ENCODE measurements around the gene H1-8.
"Not testable (repeated sequence)": the region's sequence is repeated elsewhere in the genome, so short reads cannot be mapped to it uniquely, and the experiment has no call there.

The H1-8 gene

DNA sequence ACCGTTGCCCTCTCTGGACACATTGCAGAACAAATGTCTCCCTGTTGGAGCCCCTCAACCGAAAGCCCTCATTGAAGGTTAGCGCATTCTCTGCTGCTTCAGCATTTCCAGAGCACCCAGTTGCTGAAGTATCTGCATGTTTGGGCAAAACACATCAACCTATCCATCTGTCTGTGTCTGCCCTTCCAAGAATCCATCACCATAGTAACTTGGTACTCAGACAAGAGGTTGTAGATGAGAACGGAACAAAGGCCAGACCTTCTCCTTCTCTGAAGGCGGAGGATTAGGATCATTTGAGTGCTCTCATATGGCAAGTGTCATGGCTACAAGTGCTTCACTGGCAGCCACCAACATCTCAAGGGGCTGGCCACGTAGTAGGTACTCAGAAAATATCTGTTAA, 37.6 kb upstream of the H1-8 start:
- H3K4me3 ChIP-seq (ENCODE audit: low read length), result no peak overlapping the region
- no peak for TF ChIP-seq ZNF274 (IDR thresholded peaks at IDR 0.05; ENCODE audit: low read depth, low read length)

DNA sequence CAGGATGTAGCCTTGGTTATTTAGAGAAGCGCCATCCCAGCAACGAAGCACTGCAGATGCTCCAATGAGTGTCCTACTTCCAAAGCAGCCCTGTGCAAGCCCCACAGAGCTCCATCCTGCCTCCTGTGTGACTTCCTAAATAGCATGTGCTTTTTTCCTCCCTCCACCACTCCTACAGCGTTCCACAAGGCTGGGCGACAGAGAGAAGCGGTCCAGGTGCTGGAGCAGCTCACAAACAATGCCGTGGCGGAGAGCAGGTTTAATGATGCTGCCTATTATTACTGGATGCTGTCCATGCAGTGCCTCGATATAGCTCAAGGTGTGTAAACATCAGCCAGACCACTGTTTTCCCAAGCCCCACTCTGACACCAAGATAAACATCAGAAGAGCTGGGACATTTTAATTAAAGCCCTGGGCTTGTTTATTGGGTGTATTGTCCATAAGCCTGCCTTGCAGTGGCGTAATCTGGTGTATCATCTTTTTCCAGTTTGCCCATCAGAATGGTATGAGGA, 36.7 kb upstream of the H1-8 start:
- no peak for TF ChIP-seq ZNF274 (IDR thresholded peaks at IDR 0.05; ENCODE audit: low read depth, low read length)
- no peak overlapping the region for H3K4me3 ChIP-seq (ENCODE audit: low read length)

DNA sequence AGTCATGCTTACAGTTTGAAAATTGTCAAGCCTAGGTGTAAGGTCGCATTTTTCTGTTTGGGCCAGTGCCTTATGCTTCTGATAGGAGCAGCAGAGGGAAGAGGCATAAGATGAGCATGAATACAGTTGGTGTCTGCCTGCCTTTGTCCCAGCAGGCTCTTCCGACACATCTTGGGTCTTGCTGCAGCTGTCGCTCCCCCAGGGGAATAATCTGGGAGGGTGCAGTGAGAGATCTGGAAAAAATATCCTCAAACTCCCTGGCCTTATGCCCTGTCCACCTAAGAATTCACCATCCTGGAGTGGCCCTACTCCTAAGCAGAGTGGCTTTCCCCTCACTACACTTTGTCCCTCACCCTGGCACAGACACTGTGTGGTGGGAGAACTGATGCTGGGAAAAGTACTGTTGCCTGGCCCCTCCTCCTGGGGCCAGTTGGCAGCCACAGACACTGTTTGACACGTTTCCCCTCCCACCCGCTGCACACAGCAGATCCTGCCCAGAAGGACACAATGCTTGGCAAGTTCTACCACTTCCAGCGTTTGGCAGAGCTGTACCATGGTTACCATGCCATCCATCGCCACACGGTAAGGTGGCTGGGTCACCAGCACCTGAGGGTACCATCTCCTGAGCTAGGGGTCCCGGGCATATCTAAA, 35.7 kb upstream of the H1-8 start:
- TF ChIP-seq ZNF274 (IDR thresholded peaks at IDR 0.05; ENCODE audit: low read depth, low read length), result no peak
- H3K4me3 ChIP-seq (ENCODE audit: low read length), result no peak overlapping the region

DNA sequence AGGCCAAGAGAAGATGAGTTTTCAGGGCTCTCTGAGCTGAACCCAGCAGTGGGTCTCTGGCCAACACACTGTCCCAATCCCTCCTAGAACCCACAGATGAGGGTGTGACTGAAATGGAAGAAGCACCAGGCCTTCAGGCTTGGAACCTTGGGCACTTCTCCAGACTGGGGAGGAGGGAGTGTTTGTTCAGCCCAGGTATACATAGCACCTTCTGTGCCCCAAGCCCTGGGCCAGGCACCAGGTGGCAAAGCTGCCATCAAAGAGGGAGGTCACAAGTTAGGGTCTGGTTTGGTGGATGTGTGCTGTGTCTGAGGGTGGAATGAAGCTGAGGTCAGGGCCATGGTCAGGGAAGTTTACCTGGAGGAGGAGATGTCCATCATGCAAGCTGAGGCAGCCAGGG, 30.4 kb upstream of the H1-8 start:
- no peak for TF ChIP-seq ZNF274 (IDR thresholded peaks at IDR 0.05; ENCODE audit: low read depth, low read length)
- H3K4me3 ChIP-seq (ENCODE audit: low read length), result no peak overlapping the region

DNA sequence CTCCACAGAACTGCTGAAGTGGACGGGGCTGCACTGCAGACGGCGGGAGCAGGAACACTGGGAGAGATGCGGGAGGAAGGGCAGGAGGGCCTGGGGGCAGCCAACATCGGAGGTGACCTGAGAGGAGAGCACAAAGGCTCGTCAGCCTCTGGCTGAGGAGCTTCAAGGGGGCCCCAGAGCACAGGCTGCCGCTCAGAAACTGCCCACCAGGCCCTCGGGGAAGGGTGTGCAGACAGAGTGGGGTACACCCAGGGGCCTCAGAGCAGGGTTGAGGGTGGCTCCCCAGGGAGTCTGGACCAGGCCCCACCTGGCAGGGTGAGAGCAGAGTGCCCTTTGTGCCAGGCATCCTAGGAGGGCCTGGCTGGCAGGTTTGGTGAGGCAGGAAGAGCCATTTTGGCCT, 29.3 kb upstream of the H1-8 start:
- TF ChIP-seq ZNF274 (IDR thresholded peaks at IDR 0.05; ENCODE audit: low read depth, low read length), result no peak

DNA sequence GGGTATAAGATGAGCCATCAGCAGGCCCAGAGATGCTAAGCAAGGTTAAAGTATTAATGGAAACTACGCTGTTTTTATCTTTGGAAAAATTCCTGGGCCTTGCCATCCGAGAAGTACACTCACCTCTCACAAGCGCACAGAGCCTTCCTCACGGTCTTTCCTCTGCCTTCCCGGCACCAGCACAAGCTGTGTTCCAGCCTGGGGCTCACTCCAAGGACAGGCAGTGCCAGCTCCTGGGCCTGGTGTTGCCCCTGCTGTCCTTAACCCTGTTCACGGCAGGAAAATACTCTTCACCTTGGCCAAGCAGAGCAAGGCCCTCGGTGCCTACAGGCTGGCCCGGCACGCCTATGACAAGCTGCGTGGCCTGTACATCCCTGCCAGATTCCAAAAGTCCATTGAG, 28.9 kb upstream of the H1-8 start:
- no peak overlapping the region for H3K4me3 ChIP-seq (ENCODE audit: low read length)
- no peak for TF ChIP-seq ZNF274 (IDR thresholded peaks at IDR 0.05; ENCODE audit: low read depth, low read length)

More for the DNA sequence above, 29.3 kb upstream of the H1-8 start:
- no peak overlapping the region for H3K4me3 ChIP-seq (ENCODE audit: low read length)

DNA sequence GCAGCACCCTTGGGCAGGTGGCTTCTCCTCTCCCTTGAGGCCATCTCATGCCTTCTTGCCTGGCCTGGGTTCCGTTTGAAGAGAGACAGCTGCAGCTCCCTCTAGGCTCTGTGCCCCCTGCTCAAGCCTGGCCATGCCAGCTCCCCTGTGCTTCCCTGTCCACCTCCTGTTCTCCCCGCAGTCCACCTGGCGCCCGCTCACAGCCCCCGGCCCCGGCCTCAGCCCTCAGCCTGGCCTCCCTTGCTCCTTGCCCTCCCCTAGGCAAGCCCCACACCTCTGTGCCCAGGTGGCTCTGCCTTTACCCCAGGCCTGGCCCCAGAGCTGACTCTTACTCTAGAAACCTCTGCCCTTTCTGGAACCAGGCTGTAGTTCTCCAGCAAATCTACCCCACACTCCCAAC, 28.4 kb upstream of the H1-8 start:
- TF ChIP-seq ZNF274 (IDR thresholded peaks at IDR 0.05; ENCODE audit: low read depth, low read length), result no peak

DNA sequence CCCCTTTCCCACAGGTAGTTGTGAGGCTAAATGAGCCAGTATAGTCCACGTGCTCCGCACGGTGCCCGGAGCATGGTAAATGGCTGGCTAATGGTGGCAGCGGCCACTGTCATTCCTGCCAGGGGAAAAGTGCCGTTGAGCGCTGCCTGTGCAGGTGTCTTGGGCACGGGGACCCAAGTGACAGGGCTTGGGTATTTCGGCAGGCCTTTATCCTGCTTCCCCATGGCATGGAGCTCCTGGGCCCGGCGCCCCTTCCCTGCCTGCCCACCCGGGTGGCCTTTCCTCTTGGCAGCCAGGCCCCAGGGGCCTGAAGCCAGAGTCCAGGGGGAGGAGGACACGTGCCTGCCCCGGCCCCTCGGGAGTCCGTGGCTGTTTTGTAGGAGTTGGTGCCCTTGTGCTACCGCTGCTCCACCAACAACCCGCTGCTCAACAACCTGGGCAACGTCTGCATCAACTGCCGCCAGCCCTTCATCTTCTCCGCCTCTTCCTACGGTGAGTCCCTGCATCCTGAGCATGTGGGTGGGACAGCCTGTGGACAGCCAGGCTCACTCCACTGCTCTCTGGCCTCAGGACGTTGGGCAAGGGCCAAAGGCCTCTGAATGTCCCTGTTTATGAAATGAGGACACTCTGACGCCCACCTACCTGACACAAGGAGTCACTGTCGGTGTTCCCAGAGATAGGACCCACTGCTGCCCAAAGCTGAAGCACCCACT, 27.7 kb upstream of the H1-8 start:
- not testable (repeated sequence) for H3K4me3 ChIP-seq (ENCODE audit: low read length)

More for the DNA sequence above, 28.4 kb upstream of the H1-8 start:
- no peak overlapping the region for H3K4me3 ChIP-seq (ENCODE audit: low read length)

DNA sequence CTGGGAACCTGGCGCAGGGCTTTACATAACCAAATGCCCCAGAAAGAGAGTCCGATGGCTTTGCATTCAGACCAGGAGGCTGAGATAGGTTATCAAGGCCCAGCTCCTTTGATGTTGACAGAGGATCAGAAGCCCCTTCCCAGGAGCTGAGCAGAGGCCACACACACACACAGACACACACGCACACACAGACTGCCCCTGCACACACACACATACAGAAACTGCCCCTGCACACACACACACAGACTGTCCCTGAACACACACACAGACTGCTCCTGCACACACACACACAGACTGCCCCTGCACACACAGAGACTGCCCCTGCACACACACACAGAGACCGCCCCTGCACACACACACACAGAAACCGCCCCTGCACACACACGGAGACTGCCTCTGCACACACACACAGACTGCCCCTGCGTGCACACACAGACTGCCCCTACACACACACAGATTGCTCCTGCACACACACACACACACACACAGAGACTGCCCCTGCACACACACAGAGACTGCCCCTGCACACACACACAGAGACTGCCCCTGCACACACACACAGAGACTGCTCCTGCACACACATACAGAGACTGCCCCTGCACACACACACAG, 27.0 kb upstream of the H1-8 start:
- not testable (repeated sequence) for H3K4me3 ChIP-seq (ENCODE audit: low read length)

DNA sequence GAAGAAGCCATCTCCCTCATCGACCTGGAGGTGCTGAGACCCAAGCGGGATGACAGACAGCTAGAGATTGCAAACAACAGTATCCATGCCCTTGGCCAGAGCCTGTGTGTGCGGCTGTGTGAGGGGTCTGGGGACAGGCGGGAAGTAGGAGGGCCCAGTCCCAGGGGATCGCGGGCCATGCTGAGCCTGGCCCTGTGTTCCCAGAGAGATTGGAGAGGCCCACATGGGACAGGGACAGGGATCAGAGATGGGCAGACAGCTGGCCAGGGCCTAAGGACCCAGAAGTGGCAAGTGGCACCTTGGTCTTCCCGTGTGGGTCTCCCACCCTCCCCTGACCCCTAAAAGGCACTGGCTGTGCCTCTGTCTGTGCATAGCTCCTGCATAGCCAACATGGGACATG, 25.5 kb upstream of the H1-8 start:
- no peak for TF ChIP-seq ZNF274 (IDR thresholded peaks at IDR 0.05; ENCODE audit: low read depth, low read length)
- H3K4me3 ChIP-seq (ENCODE audit: low read length), result no peak overlapping the region

DNA sequence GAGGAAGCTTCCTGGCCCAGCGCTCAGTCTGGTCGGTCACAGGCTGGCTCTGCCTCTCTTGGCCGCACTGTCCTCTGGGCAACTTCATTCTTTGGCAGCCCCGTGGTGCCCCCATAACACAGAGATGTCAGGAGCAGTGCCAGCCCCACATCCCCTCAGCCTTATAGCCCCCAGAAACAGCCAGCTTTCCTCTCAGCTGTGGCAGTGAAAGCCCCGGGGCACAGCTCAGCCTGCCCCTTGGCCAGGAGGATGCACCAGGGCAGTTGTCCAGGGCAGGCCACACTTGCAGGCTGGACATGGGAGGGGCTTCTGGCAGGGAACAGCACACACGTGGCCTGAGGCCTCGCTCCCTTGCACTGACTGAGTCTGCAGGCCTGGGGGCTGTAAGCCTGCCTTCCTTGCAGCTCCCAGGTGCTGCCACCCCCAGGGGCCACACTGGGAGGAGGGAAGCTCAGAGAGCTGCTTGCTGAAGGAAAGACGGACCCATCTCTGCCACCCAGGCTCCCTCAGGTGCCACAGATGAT, 24.9 kb upstream of the H1-8 start:
- TF ChIP-seq ZNF274 (IDR thresholded peaks at IDR 0.05; ENCODE audit: low read depth, low read length), result no peak
- no peak overlapping the region for H3K4me3 ChIP-seq (ENCODE audit: low read length)

DNA sequence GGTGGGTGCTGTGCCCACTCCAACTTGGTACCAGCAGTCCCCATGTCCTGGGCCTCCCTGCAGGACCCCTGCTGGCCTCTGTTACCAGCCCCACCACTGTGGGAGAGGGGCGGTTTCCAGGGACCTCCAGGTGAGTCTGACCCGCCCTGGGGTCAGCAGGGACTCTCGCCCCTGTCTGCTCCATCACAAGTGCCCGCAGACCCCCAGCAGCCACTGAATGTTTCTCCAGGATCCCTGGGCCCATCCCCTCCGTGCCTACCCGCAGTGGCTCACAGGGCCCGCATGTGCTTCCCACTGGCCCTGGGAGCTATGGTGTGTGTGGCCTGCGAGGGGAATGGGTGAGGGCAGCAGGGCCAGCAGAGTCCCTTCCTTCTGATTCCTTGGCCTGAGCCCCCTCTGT, 24.4 kb upstream of the H1-8 start:
- TF ChIP-seq ZNF274 (IDR thresholded peaks at IDR 0.05; ENCODE audit: low read depth, low read length), result no peak
- H3K4me3 ChIP-seq (ENCODE audit: low read length), result no peak overlapping the region

DNA sequence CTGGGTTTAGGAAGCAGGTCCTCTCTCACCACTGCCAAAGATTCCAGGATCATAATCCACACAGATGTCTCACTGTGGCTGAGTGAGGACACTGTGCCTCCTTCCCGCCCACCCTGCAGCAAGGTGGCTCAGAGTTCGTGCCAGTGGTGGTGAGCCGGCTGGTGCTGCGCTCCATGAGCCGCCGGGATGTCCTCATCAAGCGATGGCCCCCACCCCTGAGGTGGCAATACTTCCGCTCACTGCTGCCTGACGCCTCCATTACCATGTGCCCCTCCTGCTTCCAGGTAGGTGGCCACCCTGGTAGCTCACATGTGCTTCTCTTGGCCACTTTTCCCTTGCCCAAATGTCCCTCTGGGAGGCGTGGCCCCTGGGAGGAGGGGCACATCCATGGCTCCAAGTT, 23.5 kb upstream of the H1-8 start:
- no peak overlapping the region for H3K4me3 ChIP-seq (ENCODE audit: low read length)
- TF ChIP-seq ZNF274 (IDR thresholded peaks at IDR 0.05; ENCODE audit: low read depth, low read length), result no peak

DNA sequence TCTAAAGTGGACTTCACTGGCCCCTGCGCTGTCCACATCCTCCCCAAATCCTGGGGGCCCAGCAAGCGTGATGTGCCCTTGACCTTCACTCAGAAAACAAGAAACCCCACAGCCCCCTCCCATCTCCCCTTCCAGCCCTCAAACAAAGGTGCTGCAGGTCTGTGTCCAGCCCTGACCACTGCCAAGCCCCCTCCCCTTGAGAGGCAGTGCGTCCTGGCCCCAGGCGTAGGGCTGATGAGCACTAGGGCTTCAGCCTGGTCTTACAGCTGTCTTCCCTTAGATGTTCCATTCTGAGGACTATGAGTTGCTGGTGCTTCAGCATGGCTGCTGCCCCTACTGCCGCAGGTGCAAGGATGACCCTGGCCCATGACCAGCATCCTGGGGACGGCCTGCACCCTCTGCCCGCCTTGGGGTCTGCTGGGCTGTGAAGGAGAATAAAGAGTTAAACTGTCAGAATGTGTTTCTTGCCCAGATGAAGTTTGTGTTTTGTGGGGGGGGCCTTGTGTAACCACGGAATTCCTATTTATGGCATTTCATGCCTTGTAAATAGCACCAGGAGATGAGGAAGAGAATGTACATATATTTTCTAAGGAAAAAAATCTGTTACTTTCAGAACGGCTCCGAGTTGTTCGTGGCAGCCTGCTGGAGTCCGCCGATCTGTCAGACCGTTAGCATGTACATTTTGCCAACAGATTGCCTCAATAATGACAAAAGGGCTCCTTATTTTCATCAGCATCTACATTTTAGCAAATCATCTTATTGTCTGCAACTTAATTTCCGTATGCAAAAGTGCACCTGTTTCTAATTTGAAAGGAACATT, 22.9 kb upstream of the H1-8 start:
- H3K4me3 ChIP-seq (ENCODE audit: low read length), result no peak overlapping the region
- no peak for TF ChIP-seq ZNF274 (IDR thresholded peaks at IDR 0.05; ENCODE audit: low read depth, low read length)
